ENCODE measurements around the gene UACA. TPM values are rescaled to one million over a fixed set of nuclear protein-coding genes. Genes with fewer than 3 reads are reported as not detected.

The UACA gene
- total and polyA plus RNA-seq, 2 of the 8 experiments (the other 6 are each of a cell fraction or from before 2014, with no cell fraction given), result 28.6 to 38.9 TPM

DNA sequence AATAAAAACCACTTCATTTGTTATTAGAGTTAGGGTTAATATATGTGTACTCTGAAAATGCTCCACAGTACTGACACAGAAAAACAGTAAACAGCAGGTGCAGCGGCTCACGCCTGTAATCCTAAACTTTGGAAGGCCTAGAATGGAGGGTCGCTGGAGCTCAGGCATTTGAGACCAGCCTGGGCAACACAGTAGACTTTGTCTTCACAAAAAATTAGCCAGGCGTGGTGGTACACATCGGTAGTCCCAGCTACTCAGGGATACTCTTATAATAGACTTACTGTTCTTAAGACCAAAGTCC lies 40.3 kb downstream of the UACA start:
- no peaks in the 10 kb centered on the region for H3K27me3 ChIP-seq (replicated peaks in 1 of 4; ENCODE audit: control insufficient read depth in 3 of 4, extremely low read depth in 1 of 4, insufficient read depth in 3 of 4, low read length in 3 of 4)
- no peak overlapping the region for H3K4me3 ChIP-seq (ENCODE audit: extremely low read depth in 1 of 4, insufficient read depth in 2 of 4, low read depth in 3 of 4, low read length in 4 of 4)
- WGBS, 2 experiments (ENCODE audit: extremely low coverage in 1 of 2, insufficient coverage in 1 of 2, insufficient read length in 1 of 2, insufficient replicate concordance in 2 of 2, low coverage in 1 of 2, low lambda C conversion rate in 2 of 2, missing lambda C conversion rate in 1 of 2), result 89% methylated on average over 5 of the region's 5 CpGs; no CpG with 5 or more reads in 1 of the 2 experiments
- H3K9me3 ChIP-seq (ENCODE audit: insufficient read depth in 2 of 2, low read depth in 1 of 2, low read length in 1 of 2), result no peaks in the 10 kb centered on the region
- no peak overlapping the region for H3K4me2 ChIP-seq (ENCODE audit: insufficient read depth in 1 of 2, low read depth in 2 of 2, low read length in 2 of 2)
- H3K14ac ChIP-seq (ENCODE audit: insufficient read length), result no peak overlapping the region
- no peak overlapping the region for H2BK15ac ChIP-seq (ENCODE audit: low read length)
- no peak for TF ChIP-seq TCF12 (IDR thresholded peaks at IDR 0.05; ENCODE audit: low read depth, low read length)
- TF ChIP-seq SP1 (IDR thresholded peaks at IDR 0.05; ENCODE audit: low read depth, low read length), result no peak
- no peak for TF ChIP-seq RAD21 (IDR thresholded peaks at IDR 0.05 in 1 of 2, conservative IDR thresholded peaks at IDR 0.05 in 1 of 2; ENCODE audit: low read depth in 2 of 2, low read length in 2 of 2)
- TF ChIP-seq JUND (IDR thresholded peaks at IDR 0.05; ENCODE audit: low read length), result no peak
- TF ChIP-seq JUN (IDR thresholded peaks at IDR 0.05; ENCODE audit: low read depth, low read length), result no peak
- TF ChIP-seq SIRT6 (IDR thresholded peaks at IDR 0.05; ENCODE audit: low read length), result no peak
- TF ChIP-seq POLR2AphosphoS5 (IDR thresholded peaks at IDR 0.05; ENCODE audit: low read depth, low read length), result no peak
- no peak for TF ChIP-seq CHD1 (IDR thresholded peaks at IDR 0.05; ENCODE audit: low read depth, low read length)
- H2BK20ac ChIP-seq (ENCODE audit: low read length), result no peak overlapping the region
- no peaks in the 10 kb centered on the region for H3K79me1 ChIP-seq (ENCODE audit: low read depth, low read length)
- no peak overlapping the region for H3K9ac ChIP-seq (replicated peaks in 1 of 4; ENCODE audit: extremely low read depth in 1 of 4, low read depth in 3 of 4, low read length in 3 of 4)
- no peak overlapping the region for H2BK120ac ChIP-seq (replicated peaks; ENCODE audit: low read depth, low read length)
- H3K36me3 ChIP-seq (ENCODE audit: control insufficient read depth in 2 of 4, insufficient read depth in 4 of 4, low read length in 3 of 4), result no peaks in the 10 kb centered on the region
- H4K91ac ChIP-seq (replicated peaks; ENCODE audit: insufficient read length, low read length), result no peak overlapping the region
- no peak overlapping the region for H3K27ac ChIP-seq (ENCODE audit: low read depth, low read length)
- ChIA-PET CTCF (ENCODE audit: partially characterized antibody) (interaction anchor here (0.7 to 5.4 kb wide), 23 partner anchors 9 to 157 kb away, joined by 3 to 43 read pairs (median 6); no protein-coding TSS in a partner anchor), POLR2A (ENCODE audit: partially characterized antibody) (no interaction called here)
- no peak overlapping the region for H3K56ac ChIP-seq (replicated peaks; ENCODE audit: insufficient read length, low read depth, low read length)
- no peak overlapping the region for H3K18ac ChIP-seq (ENCODE audit: extremely low read depth, low read length)
- H3K79me2 ChIP-seq (ENCODE audit: control insufficient read depth in 1 of 2, insufficient read depth in 2 of 2, low read length in 2 of 2), result no peaks in the 10 kb centered on the region; a peak in 1 of 4 replicates
- H2BK5ac ChIP-seq (ENCODE audit: low read depth, low read length), result no peak overlapping the region
- no peaks in the 10 kb centered on the region for H3K4me1 ChIP-seq (replicated peaks in 1 of 4; ENCODE audit: control insufficient read depth in 3 of 4, insufficient read depth in 4 of 4, low read length in 3 of 4)
- H4K20me1 ChIP-seq (replicated peaks in 1 of 2; ENCODE audit: control insufficient read depth in 1 of 2, insufficient read depth in 2 of 2, low read length in 2 of 2), result no peaks in the 10 kb centered on the region
- no peak overlapping the region for H2BK12ac ChIP-seq (ENCODE audit: low read depth, low read length)
- no peak overlapping the region for H3K4ac ChIP-seq (replicated peaks; ENCODE audit: insufficient read length, low read depth, low read length)
- H4K5ac ChIP-seq (ENCODE audit: insufficient read length, low read depth, low read length), result no peak overlapping the region
- no peak for FAIRE-seq
- H2AK5ac ChIP-seq (ENCODE audit: low read depth, low read length), result no peak overlapping the region
- no peak overlapping the region for H3K23ac ChIP-seq (ENCODE audit: insufficient read length)
- H3K23me2 ChIP-seq (ENCODE audit: low read depth, low read length), result no peaks in the 10 kb centered on the region; the same call in 1 of the 2 replicates
- H2AFZ ChIP-seq (ENCODE audit: low read length), result no peak overlapping the region
- no peak overlapping the region for H4K8ac ChIP-seq (ENCODE audit: extremely low read depth, insufficient read depth, low read length)
- DNase-seq (ENCODE audit: low read depth in 1 of 2, low spot score in 2 of 2), result no peak
